Measurements from ENCODE around the gene DHPS. TPM values are rescaled to one million over a fixed set of nuclear protein-coding genes. Genes with fewer than 3 reads are reported as not detected.

Gene DHPS
- 49.5 and 58.8 TPM in 2 replicates for total RNA-seq

GRCh38 chr19:12681074-12681987 lies at the start of gene DHPS:
TSS of gene DHPS (minus strand) at chr19:12681880. CDS start at chr19:12681766, 114 bp downstream.

GRCh38 chr19:12723641-12724426 lies 42.2 kb upstream of the DHPS start, which contains the start of gene TNPO2:
TSS of gene TNPO2 (minus strand) at chr19:12723932. CDS start at chr19:12720977, 2,955 bp downstream.

DNA sequence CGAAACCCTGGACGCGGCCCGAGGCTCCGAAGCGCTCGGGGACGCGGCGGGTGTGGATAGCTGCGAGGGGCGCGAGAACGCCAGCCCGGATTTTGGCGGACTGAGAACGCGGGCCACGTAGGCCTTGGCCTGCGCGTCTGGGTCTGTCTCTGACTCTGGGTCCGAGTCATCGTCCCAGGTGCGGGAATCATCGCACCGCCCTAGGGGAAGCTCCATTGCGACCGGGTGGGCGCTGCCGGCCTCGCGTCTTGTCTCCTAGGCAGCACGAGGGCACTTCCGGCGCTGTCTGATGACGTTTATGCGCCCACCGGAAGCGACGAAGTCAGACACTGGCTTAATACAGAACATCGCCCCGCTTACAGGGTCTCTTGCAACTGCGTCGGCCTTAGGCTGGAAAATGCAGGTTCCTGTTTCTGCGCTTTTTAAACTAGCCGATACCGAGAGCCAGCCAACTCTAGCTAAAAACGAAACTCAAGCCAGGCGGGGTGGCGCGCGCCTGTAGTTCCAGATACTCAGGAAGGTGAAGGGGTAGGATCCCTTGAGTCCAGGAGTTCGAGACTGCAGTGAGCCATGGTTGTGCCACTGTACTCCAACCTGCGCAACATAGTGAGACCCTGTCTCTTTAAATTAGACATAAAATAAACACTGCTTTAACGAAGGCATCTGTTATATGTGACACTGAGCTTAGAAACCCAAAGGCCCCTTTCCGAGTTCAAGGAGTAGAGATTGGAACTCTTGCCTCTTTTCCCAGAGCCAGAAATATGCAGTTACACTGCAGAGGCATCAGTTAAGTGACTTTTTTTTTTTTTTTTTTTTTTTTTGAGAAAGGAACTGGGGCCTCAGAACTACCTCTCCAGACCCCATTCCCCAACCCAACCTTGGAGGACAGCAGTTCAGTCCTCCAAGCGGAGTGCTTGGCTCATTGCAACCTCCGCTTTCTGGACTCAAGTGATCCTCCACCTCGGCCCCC lies 15.0 kb upstream of the DHPS start, which contains the start of gene FBXW9:
FBXW9 (minus strand) TSS at position 266 of the 970 bp plus-strand sequence; CDS start at position 216, 50 bp downstream.

GRCh38 chr19:12687496-12688196 lies 6.0 kb upstream of the DHPS start, which contains the start of gene GNG14:
TSS of gene GNG14 (plus strand) at chr19:12687998. CDS start at chr19:12688049, 51 bp downstream.

DNA sequence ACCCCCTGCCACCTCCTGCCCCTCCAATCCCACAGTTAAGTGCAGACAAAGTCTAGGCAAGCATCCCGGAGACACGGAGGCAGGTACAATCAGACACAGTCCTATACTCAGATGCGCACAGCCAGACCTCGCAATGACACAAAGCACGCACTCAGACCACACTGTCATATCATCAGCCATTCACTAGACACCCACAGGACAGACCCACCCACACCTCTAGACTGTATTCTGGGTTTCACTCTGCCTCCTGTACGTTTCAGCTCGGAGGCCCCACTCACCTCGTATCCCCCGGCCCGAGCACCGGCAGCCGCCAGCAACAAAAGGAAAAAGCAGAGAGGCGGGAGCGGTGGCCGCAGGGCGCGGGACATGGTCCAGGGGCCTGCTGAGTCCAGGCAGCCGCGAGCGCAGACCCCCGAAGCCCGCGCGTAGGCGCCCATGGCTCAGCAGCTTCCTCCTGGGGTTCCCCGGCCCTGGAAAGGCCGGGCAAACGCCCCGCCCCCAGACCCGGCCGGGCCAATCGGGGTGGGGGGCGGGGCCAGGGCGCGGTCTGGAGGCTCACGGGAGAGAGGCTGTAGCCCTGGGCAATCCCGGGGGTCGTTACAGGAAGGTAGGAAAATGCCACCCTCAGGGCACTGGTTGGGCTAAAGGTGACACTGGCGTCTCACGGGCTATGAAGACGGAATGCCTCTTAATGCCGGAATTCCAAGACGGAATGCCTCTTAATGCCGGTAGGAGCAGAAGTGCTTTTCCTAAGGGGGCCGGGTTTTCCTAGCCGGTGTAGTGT lies 15.2 kb downstream of the DHPS start, which contains the start of the genes MAN2B1 and WDR83:
MAN2B1 (minus strand) TSS at position 478 of the 784 bp plus-strand sequence; CDS start at position 437, 41 bp downstream.
WDR83 (plus strand) TSS at position 543 of the 784 bp plus-strand sequence. CDS start 2,984 bp downstream, outside the sequence.

Small RNAs within 50 kb of the gene (small RNA-seq; reads per million reads assigned to genes)
- 19.5 reads per million, percentile 95 among the genes with 10 or more reads in this experiment for gene SNORD41

Other genes with a start within 250 kb of the DHPS start
- 1.8 TPM in 2 replicates for gene ZNF443, start 240.9 kb downstream of the DHPS start, total RNA-seq
- 2.6 and 3.7 TPM in 2 replicates for gene ZNF709, start 197.1 kb downstream of the DHPS start, total RNA-seq
- 6.9 and 10.5 TPM in 2 replicates for gene ZNF564, start 130.4 kb downstream of the DHPS start, total RNA-seq
- gene ZNF490, start 71.1 kb downstream of the DHPS start, total RNA-seq: 5.8 and 6.5 TPM in 2 replicates
- 16.0 and 18.3 TPM in 2 replicates for gene ZNF791, start 71.0 kb downstream of the DHPS start, total RNA-seq
- gene MAN2B1, start 15.1 kb downstream of the DHPS start, total RNA-seq: 48.8 and 55.5 TPM in 2 replicates
- 6.7 and 8.4 TPM in 2 replicates for gene WDR83, start 15.1 kb downstream of the DHPS start, total RNA-seq
- not detected in 2 replicates for gene GNG14, start 6.1 kb upstream of the DHPS start, total RNA-seq
- gene FBXW9, start 14.8 kb upstream of the DHPS start, total RNA-seq: 10.4 and 12.3 TPM in 2 replicates
- 51.8 and 60.7 TPM in 2 replicates for gene TNPO2, start 42.1 kb upstream of the DHPS start, total RNA-seq
- 90.7 and 109 TPM in 2 replicates for gene TRIR, start 52.8 kb upstream of the DHPS start, total RNA-seq
- gene GET3, start 55.6 kb upstream of the DHPS start, total RNA-seq: 74.2 and 91.0 TPM in 2 replicates
- gene BEST2, start 69.9 kb upstream of the DHPS start, total RNA-seq: not detected in 2 replicates
- gene HOOK2, start 93.7 kb upstream of the DHPS start, total RNA-seq: 18.3 and 18.8 TPM in 2 replicates
- 175 and 240 TPM in 2 replicates for gene JUNB, start 109.6 kb upstream of the DHPS start, total RNA-seq
- gene PRDX2, start 119.9 kb upstream of the DHPS start, total RNA-seq: 140 TPM in 2 replicates
- not detected in 2 replicates for gene THSD8, start 120.2 kb upstream of the DHPS start, total RNA-seq
- gene RNASEH2A, start 124.7 kb upstream of the DHPS start, total RNA-seq: 3.7 and 6.2 TPM in 2 replicates
- not detected in 2 replicates for gene RTBDN, start 152.7 kb upstream of the DHPS start, total RNA-seq
- 0.16 and 0.36 TPM in 2 replicates for gene MAST1, start 156.6 kb upstream of the DHPS start, total RNA-seq
- gene DNASE2, start 199.6 kb upstream of the DHPS start, total RNA-seq: 32.3 and 33.5 TPM in 2 replicates
- gene KLF1, start 205.3 kb upstream of the DHPS start, total RNA-seq: not detected in 2 replicates
- 28.9 and 41.5 TPM in 2 replicates for gene GCDH, start 209.3 kb upstream of the DHPS start, total RNA-seq
- gene SYCE2, start 237.4 kb upstream of the DHPS start, total RNA-seq: 0.24 TPM in 1 of 2 replicates, not detected in the other

Measured in hair follicle dermal papilla cell (primary cell).